Vagina (tissue), 2 donors: ENCODE data around the gene CAMKMT.

Source experiments
- POLR2A ChIP-seq, 2 donors: fragments of 450-650 bp; IDR thresholded peaks; one replicate each; pipeline ENCODE4 v1.6.1; 2017; ENCODE audit warnings: antibody characterized with exemption in 2 of 2, mild to moderate bottlenecking in 2 of 2, moderate library complexity in 2 of 2
- POLR2AphosphoS5 ChIP-seq, 2 donors: sonication (generic); formaldehyde crosslinking; IDR thresholded peaks; one replicate each; pipeline ENCODE4 v1.9.0; 2017; ENCODE audit warnings: antibody characterized with exemption in 2 of 2, mild to moderate bottlenecking in 2 of 2, low read depth in 1 of 2; ENCODE audit not compliant: insufficient read depth in 1 of 2
- TF ChIP-seq, protein P1 (sequence below), 3 experiments: fragments of 450-650 bp in 2 of 3; fragments of 200-600 bp in 1 of 3; sonication (generic) in 1 of 3; IDR thresholded peaks; one replicate each; pipeline ENCODE4 v1.5.1; 2017 to 2019; ENCODE audit warnings: antibody characterized with exemption in 3 of 3, mild to moderate bottlenecking in 2 of 3, moderate library complexity in 2 of 3

DNA sequence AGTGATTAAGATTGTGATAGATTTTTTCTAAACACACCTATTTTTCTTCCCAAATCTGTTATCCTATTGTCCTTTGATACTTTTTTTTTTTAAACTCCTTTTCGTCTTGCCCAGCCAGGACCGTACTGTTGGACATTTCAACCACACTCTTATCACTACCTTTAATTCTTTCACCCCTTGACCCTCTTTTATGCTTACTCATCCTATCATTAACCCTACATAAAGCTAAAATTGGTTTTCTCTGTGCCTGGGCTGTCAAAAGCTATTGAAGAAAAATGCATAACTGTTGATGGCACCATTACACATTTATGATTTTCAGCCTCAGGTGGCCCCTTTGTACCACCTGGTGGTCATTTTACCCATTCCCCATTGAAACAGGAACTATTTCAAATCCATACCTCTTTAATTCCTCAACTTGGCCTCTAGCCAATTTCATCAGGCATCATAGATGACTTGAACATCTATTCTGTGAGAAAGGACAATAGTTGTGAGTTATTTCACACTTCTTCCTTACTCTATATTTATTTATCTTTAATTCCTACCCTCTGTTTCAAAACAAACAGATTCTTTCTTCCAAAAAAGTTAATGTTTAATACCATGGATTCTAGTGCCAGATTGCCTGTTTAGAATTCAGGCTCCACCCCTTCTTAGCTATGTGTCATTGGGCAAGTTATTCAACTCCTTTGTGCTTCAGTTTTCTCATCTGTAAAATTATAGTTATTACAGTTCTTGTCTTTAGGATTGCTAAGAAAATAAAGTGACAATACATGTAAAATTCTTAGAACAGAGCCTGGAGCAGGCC is 258.6 kb downstream of the CAMKMT start:
- TF ChIP-seq POLR2A (IDR thresholded peaks at IDR 0.05) (no peak), POLR2AphosphoS5 (IDR thresholded peaks at IDR 0.05; ENCODE audit: insufficient read depth in 1 of 2, low read depth in 1 of 2) (no peak)
- TF ChIP-seq, protein P1, sequence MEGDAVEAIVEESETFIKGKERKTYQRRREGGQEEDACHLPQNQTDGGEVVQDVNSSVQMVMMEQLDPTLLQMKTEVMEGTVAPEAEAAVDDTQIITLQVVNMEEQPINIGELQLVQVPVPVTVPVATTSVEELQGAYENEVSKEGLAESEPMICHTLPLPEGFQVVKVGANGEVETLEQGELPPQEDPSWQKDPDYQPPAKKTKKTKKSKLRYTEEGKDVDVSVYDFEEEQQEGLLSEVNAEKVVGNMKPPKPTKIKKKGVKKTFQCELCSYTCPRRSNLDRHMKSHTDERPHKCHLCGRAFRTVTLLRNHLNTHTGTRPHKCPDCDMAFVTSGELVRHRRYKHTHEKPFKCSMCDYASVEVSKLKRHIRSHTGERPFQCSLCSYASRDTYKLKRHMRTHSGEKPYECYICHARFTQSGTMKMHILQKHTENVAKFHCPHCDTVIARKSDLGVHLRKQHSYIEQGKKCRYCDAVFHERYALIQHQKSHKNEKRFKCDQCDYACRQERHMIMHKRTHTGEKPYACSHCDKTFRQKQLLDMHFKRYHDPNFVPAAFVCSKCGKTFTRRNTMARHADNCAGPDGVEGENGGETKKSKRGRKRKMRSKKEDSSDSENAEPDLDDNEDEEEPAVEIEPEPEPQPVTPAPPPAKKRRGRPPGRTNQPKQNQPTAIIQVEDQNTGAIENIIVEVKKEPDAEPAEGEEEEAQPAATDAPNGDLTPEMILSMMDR (IDR thresholded peaks at IDR 0.05): no peak
